CD4-positive, alpha-beta T cell (primary cell): ENCODE measurements around the gene GRID2. TPM values are rescaled to one million over a fixed set of nuclear protein-coding genes. Genes with fewer than 3 reads are reported as not detected.

ENCODE experiments used
- ATAC-seq: fragments of 200-7000 bp; cut with Tn5 transposase; one replicate; pipeline ENCODE4 v1.10.0; 2022; ENCODE audit warnings: mild to moderate bottlenecking; ENCODE audit not compliant: poor library complexity
- CTCF ChIA-PET: fragments of 350-600 bp; sonication (Branson Sonifier 250); formaldehyde crosslinking; loops from one replicate; lab custom pipeline; 2021; ENCODE audit warnings: antibody characterized with exemption, inconsistent platforms; lab: Charles Lee
- POLR2A ChIA-PET: fragments of 350-600 bp; sonication (Branson Sonifier 250); formaldehyde crosslinking; loops from one replicate; lab custom pipeline; 2021; ENCODE audit warnings: antibody characterized with exemption, inconsistent platforms; lab: Charles Lee
- DNase-seq, 14 experiments: peaks; one replicate each; pipeline ENCODE4 v3.0.0-alpha.2; 2013 to 2020; ENCODE audit warnings: mixed read lengths in 2 of 14
- H3K27ac ChIP-seq, 2 donors: one replicate each; pipeline versions ENCODE4 v1.5.1 to v1.7.0; 2013; ENCODE audit warnings: low read length in 2 of 2, low read depth in 1 of 2, mild to moderate bottlenecking in 1 of 2
- H3K27me3 ChIP-seq, 2 experiments: 1 replicate in 1 of 2; 2 replicates in 1 of 2; pipeline versions ENCODE4 v1.6.1 to v1.7.0; 2013; ENCODE audit warnings: low read length in 2 of 2, control low read depth in 1 of 2, mild to moderate bottlenecking in 1 of 2, moderate library complexity in 1 of 2; ENCODE audit not compliant: insufficient read depth in 2 of 2, control insufficient read depth in 1 of 2
- H3K36me3 ChIP-seq: one replicate; pipeline ENCODE4 v1.6.1; 2013; ENCODE audit warnings: low read length, control low read depth; ENCODE audit not compliant: insufficient read depth
- H3K4me1 ChIP-seq: one replicate; pipeline ENCODE4 v1.6.1; 2013; ENCODE audit warnings: low read length, control low read depth; ENCODE audit not compliant: insufficient read depth
- H3K4me3 ChIP-seq: one replicate; pipeline ENCODE4 v1.5.1; 2013; ENCODE audit warnings: mild to moderate bottlenecking, low read length, moderate library complexity
- H3K9me3 ChIP-seq, 2 experiments: 1 replicate in 1 of 2; 2 replicates in 1 of 2; pipeline versions ENCODE4 v1.6.1 to v1.7.0; 2013; ENCODE audit warnings: low read length in 2 of 2, mild to moderate bottlenecking in 2 of 2, control low read depth in 1 of 2, moderate library complexity in 1 of 2; ENCODE audit not compliant: control insufficient read depth in 1 of 2, insufficient read depth in 1 of 2
- H3K27ac Mint-ChIP-seq: one replicate; pipeline ENCODE4 v1.8.0; 2020; ENCODE audit warnings: mixed read lengths
- H3K27me3 Mint-ChIP-seq: one replicate; pipeline ENCODE4 v1.8.0; 2021; ENCODE audit warnings: mixed read lengths
- H3K36me3 Mint-ChIP-seq: one replicate; pipeline ENCODE4 v1.8.0; 2021; ENCODE audit warnings: low read depth, mixed read lengths
- H3K4me1 Mint-ChIP-seq: one replicate; pipeline ENCODE4 v1.8.0; 2021; ENCODE audit warnings: low read depth, mixed read lengths
- H3K4me3 Mint-ChIP-seq: one replicate; pipeline ENCODE4 v1.8.0; 2020; ENCODE audit warnings: mild to moderate bottlenecking, mixed read lengths
- H3K9me3 Mint-ChIP-seq: one replicate; pipeline ENCODE4 v1.8.0; 2020; ENCODE audit warnings: mixed read lengths
- intact Hi-C, 2 experiments: fragments of 100-400 bp; cut with DNase I in 1 of 2; cut with micrococcal nuclease in 1 of 2; formaldehyde crosslinking; loops; one replicate each; pipeline versions ENCODE4 v1.15.1 to v1.9.0; 2023 to 2025; cut with DNase I, micrococcal nuclease
- total RNA-seq, 174 experiments: library from RNA in 2 of 174; stranded (reverse) in 2 of 174; gene quantifications; one replicate each; pipeline ENCODE4 v1.2.3 and lab custom pipeline; 2021 to 2026
- TF ChIP-seq, protein P1 (sequence below): fragments of 200-600 bp; IDR thresholded peaks from one replicate; pipeline ENCODE4 v1.8.0; 2022; ENCODE audit warnings: antibody characterized with exemption, mild to moderate bottlenecking

Gene GRID2
- total RNA-seq, 2 experiments from 2014 or later: not detected

GRCh38 chr4:93478805-93479204 lies 1175.0 kb downstream of the GRID2 start:
- intact Hi-C loops: no loop called here
- ATAC-seq (no peak), DNase-seq (no peak)
- TF ChIP-seq, protein P1, sequence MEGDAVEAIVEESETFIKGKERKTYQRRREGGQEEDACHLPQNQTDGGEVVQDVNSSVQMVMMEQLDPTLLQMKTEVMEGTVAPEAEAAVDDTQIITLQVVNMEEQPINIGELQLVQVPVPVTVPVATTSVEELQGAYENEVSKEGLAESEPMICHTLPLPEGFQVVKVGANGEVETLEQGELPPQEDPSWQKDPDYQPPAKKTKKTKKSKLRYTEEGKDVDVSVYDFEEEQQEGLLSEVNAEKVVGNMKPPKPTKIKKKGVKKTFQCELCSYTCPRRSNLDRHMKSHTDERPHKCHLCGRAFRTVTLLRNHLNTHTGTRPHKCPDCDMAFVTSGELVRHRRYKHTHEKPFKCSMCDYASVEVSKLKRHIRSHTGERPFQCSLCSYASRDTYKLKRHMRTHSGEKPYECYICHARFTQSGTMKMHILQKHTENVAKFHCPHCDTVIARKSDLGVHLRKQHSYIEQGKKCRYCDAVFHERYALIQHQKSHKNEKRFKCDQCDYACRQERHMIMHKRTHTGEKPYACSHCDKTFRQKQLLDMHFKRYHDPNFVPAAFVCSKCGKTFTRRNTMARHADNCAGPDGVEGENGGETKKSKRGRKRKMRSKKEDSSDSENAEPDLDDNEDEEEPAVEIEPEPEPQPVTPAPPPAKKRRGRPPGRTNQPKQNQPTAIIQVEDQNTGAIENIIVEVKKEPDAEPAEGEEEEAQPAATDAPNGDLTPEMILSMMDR: no peak
- no peak overlapping the region for H3K4me3 Mint-ChIP-seq
- H3K4me1 Mint-ChIP-seq: no peaks in the 10 kb centered on the region
- ChIA-PET CTCF (no interaction called here), POLR2A (no interaction called here)
- Histone ChIP-seq H3K36me3 (no peaks in the 10 kb centered on the region), H3K9me3 (no peaks in the 10 kb centered on the region), H3K4me3 (no peak overlapping the region), H3K27me3 (no peaks in the 10 kb centered on the region), H3K4me1 (no peaks in the 10 kb centered on the region), H3K27ac (no peak overlapping the region)
- H3K27me3 Mint-ChIP-seq: no peaks in the 10 kb centered on the region
- H3K36me3 Mint-ChIP-seq: no peaks in the 10 kb centered on the region
- peaks cover 6% of the 10 kb centered on the region for H3K9me3 Mint-ChIP-seq
- no peak overlapping the region for H3K27ac Mint-ChIP-seq

DNA sequence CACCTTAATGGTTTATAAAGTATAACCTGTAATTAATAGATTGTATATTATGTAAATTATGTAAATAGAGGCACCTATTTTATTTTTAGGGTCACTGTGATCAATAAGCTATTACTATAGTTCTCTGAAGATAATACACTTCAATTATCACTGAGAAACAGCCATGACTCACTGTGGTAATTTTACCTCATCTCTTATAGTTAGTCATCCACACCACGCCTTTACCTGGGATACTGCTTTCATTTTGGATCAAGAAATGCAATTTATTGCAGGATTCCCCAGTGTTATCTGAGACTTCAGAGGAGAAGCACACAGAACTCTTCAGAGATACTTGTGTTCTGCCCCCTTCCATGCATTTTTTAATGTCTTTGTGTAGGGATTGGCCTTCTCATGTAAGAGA lies 1176.7 kb downstream of the GRID2 start:
- ATAC-seq: no peak
- no peak overlapping the region for H3K27ac Mint-ChIP-seq
- no peaks in the 10 kb centered on the region for H3K27me3 Mint-ChIP-seq
- Histone ChIP-seq H3K4me3 (no peak overlapping the region), H3K4me1 (no peaks in the 10 kb centered on the region), H3K27ac (no peak overlapping the region), H3K27me3 (no peaks in the 10 kb centered on the region), H3K9me3 (no peaks in the 10 kb centered on the region), H3K36me3 (no peaks in the 10 kb centered on the region)
- no peaks in the 10 kb centered on the region for H3K4me1 Mint-ChIP-seq
- TF ChIP-seq, protein P1: no peak
- H3K4me3 Mint-ChIP-seq: no peak overlapping the region
- H3K9me3 Mint-ChIP-seq: peaks cover 6% of the 10 kb centered on the region
- POLR2A ChIA-PET: no interaction called here
- H3K36me3 Mint-ChIP-seq: no peaks in the 10 kb centered on the region
- intact Hi-C loops: no loop called here
- no peak for DNase-seq
- CTCF ChIA-PET: no interaction called here

DNA sequence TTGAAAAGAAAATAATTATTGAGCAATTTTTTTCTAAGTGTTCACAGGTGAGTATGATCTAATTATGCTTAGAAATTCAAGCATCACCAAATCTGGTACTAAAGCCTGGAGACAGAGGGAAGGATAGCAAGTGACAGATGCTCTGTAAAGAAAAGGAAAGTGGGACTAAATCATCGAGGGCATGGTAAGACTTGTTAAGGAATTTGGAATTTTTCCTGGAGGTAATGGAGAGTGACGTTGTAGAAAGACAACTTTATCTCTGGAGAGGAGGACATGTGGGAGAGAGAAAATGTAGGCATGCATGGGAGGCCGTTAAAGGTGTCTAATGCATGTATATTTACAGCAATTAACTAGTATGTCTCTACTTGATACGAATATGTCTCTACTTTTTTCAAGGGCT lies 1191.6 kb downstream of the GRID2 start:
- ChIA-PET CTCF (no interaction called here), POLR2A (no interaction called here)
- intact Hi-C loops: no loop called here
- H3K4me3 Mint-ChIP-seq: no peak overlapping the region
- DNase-seq (no peak), ATAC-seq (no peak)
- H3K4me1 Mint-ChIP-seq: no peaks in the 10 kb centered on the region
- no peak overlapping the region for H3K4me3 ChIP-seq
- TF ChIP-seq, protein P1: no peak
- no peaks in the 10 kb centered on the region for H3K4me1 ChIP-seq
- H3K27ac ChIP-seq: no peak overlapping the region
- no peaks in the 10 kb centered on the region for H3K27me3 Mint-ChIP-seq
- H3K27ac Mint-ChIP-seq: no peak overlapping the region
- no peaks in the 10 kb centered on the region for H3K36me3 ChIP-seq
- no peaks in the 10 kb centered on the region for H3K9me3 ChIP-seq
- H3K36me3 Mint-ChIP-seq: no peaks in the 10 kb centered on the region
- no peaks in the 10 kb centered on the region for H3K27me3 ChIP-seq
- H3K9me3 Mint-ChIP-seq: peaks cover 4% of the 10 kb centered on the region
